Tibial artery (tissue), 4 donors: ENCODE results near the gene CACNG4.

Source experiments
- DNase-seq, 2 donors: peaks; one replicate each; pipeline ENCODE4 v3.0.0-alpha.2; 2019
- H3K27ac ChIP-seq, 2 donors: fragments of 200-600 bp; sonication (generic) in 1 of 2; 1 replicate in 1 of 2; 2 replicates in 1 of 2; pipeline ENCODE4 v1.5.1; 2018 to 2019; ENCODE audit warnings: mild to moderate bottlenecking in 1 of 2
- H3K27me3 ChIP-seq, 2 donors: fragments of 200-600 bp; sonication (generic) in 1 of 2; one replicate each; pipeline versions ENCODE4 v1.5.1 to v1.6.0; 2016 to 2019
- H3K36me3 ChIP-seq, 3 donors: fragments of 200-600 bp; sonication (generic) in 2 of 3; one replicate each; pipeline ENCODE4 v1.5.1; 2016 to 2019; ENCODE audit warnings: mild to moderate bottlenecking in 2 of 3
- H3K4me1 ChIP-seq, 4 donors: fragments of 200-600 bp; sonication (generic) in 2 of 4; 1 replicate in 3 of 4; 2 replicates in 1 of 4; pipeline ENCODE4 v1.5.1; 2016 to 2019
- H3K4me3 ChIP-seq, 2 donors: fragments of 200-600 bp; sonication (generic) in 1 of 2; 1 replicate in 1 of 2; 2 replicates in 1 of 2; pipeline ENCODE4 v1.5.1; 2018 to 2019; ENCODE audit warnings: mild to moderate bottlenecking in 2 of 2
- H3K9me3 ChIP-seq, 3 donors: fragments of 200-600 bp; sonication (generic) in 1 of 3; one replicate each; pipeline ENCODE4 v1.5.1; 2016 to 2019
- intact Hi-C: fragments of 100-400 bp; cut with DNase I; formaldehyde crosslinking; loops from one replicate; pipeline ENCODE4 v1.15.0; 2023; ENCODE audit warnings: low total_unique reads
- TF ChIP-seq, protein P1 (sequence below), 2 experiments: fragments of 200-600 bp in 1 of 2; fragments of 450-650 bp in 1 of 2; IDR thresholded peaks; one replicate each; pipeline ENCODE4 v1.5.1; 2017 to 2019; ENCODE audit warnings: antibody characterized with exemption in 2 of 2, mild to moderate bottlenecking in 1 of 2, moderate library complexity in 1 of 2

Gene CACNG4

DNA sequence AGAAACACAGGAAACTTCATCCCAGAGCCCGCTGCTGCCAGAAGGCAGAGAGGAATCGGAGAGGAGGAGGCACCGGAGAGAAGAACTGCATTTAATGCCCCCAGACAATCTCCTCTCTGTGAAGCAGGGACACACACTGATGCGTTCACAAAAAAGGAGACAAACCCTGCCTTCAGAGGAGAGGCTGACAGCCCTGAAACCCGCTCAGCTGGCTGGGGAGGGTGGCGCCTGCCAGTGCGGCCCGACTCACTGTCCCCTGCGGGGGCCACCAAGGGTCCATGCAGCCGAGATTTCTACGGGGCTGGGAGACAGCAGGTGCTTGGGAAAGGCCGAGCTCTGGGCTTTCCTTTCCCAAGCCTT lies 57.9 kb downstream of the CACNG4 start:
- Histone ChIP-seq H3K36me3 (no peaks in the 10 kb centered on the region), H3K4me3 (no peak overlapping the region), H3K9me3 (no peaks in the 10 kb centered on the region), H3K4me1 (no peaks in the 10 kb centered on the region), H3K27ac (no peak overlapping the region), H3K27me3 (no peaks in the 10 kb centered on the region)
- intact Hi-C loops = no loop called here
- DNase-seq = no peak
- TF ChIP-seq, protein P1, sequence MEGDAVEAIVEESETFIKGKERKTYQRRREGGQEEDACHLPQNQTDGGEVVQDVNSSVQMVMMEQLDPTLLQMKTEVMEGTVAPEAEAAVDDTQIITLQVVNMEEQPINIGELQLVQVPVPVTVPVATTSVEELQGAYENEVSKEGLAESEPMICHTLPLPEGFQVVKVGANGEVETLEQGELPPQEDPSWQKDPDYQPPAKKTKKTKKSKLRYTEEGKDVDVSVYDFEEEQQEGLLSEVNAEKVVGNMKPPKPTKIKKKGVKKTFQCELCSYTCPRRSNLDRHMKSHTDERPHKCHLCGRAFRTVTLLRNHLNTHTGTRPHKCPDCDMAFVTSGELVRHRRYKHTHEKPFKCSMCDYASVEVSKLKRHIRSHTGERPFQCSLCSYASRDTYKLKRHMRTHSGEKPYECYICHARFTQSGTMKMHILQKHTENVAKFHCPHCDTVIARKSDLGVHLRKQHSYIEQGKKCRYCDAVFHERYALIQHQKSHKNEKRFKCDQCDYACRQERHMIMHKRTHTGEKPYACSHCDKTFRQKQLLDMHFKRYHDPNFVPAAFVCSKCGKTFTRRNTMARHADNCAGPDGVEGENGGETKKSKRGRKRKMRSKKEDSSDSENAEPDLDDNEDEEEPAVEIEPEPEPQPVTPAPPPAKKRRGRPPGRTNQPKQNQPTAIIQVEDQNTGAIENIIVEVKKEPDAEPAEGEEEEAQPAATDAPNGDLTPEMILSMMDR (IDR thresholded peaks at IDR 0.05) = no peak

DNA sequence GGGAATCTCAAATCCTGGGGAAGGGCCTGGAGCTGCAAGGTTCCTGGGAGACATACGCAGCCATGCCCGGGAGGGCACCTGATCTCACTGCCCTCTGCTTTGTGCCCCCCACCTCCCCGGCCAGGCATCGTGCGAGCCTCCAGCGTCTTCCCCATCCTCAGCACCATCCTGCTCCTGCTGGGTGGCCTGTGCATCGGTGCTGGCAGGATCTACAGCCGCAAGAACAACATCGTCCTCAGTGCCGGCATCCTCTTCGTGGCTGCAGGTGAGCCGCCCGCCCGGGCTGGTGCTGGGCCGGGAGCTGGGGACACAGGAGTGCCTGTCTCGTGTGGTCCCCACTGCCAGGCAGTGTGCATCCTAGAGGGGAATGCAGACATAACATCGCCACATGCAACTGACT lies 60.2 kb downstream of the CACNG4 start:
- no peak overlapping the region for H3K4me3 ChIP-seq
- H3K4me1 ChIP-seq = no peaks in the 10 kb centered on the region
- no peaks in the 10 kb centered on the region for H3K36me3 ChIP-seq
- TF ChIP-seq, protein P1 (IDR thresholded peaks at IDR 0.05) = no peak
- H3K9me3 ChIP-seq = no peaks in the 10 kb centered on the region
- no peak for DNase-seq
- H3K27ac ChIP-seq = no peak overlapping the region
- no peaks in the 10 kb centered on the region for H3K27me3 ChIP-seq
- intact Hi-C loops = no loop called here

DNA sequence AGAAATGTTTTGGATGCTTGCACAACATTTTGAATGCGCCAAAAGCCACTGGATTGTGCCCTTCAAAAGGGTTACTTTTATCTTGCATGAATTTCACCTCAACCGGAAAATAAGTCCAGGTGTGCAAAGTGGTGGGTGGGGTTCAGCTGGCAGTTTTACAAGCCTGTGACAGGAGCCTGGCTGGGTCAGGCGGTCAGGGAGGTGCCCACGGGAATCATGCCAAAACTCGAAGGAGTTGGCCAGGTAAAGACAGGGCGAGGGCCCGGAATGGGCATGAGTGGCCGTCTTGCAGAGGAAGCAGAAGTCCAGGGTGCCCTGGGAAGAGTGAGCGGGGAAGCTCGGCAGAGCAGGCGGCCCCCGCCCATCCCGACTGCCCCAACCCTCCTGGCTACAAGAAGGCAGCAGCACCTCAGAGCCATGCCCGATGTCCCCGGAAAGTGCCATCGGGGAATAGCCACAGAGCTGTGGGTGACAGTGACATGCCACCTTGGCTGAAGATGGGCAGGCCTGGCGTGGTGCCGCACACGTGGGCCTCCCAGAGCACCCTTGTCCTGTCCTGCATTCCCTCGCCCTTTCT lies 60.8 kb downstream of the CACNG4 start:
- Histone ChIP-seq H3K4me1 (no peaks in the 10 kb centered on the region), H3K4me3 (no peak overlapping the region), H3K36me3 (no peaks in the 10 kb centered on the region), H3K27ac (no peak overlapping the region), H3K27me3 (no peaks in the 10 kb centered on the region), H3K9me3 (no peaks in the 10 kb centered on the region)
- no peak for DNase-seq
- TF ChIP-seq, protein P1 (IDR thresholded peaks at IDR 0.05) = no peak
- intact Hi-C loops = no loop called here

DNA sequence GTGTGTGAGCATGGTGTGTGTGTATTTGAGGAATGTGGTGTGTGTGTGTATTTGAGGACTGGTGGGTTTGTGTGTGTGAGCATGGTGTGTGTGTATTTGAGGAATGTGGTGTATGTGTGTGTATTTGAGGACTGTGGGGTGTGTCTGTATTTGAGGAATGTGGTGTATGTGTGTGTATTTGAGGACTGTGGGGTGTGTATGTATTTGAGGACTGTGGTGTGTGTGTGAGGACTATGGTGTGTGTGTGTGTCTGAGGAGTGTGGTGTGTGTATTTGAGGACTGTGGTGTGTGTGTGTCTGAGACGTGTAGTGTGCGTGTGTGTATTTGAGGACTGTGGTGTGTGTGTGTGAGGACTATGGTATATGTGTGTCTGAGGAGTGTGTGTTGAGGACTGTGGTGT lies 61.8 kb downstream of the CACNG4 start:
- Histone ChIP-seq H3K4me1 (no peaks in the 10 kb centered on the region), H3K4me3 (no peak overlapping the region), H3K9me3 (no peaks in the 10 kb centered on the region), H3K36me3 (no peaks in the 10 kb centered on the region), H3K27me3 (no peaks in the 10 kb centered on the region), H3K27ac (no peak overlapping the region)
- TF ChIP-seq, protein P1 (IDR thresholded peaks at IDR 0.05) = no peak
- DNase-seq = no peak
- intact Hi-C loops = no loop called here

DNA sequence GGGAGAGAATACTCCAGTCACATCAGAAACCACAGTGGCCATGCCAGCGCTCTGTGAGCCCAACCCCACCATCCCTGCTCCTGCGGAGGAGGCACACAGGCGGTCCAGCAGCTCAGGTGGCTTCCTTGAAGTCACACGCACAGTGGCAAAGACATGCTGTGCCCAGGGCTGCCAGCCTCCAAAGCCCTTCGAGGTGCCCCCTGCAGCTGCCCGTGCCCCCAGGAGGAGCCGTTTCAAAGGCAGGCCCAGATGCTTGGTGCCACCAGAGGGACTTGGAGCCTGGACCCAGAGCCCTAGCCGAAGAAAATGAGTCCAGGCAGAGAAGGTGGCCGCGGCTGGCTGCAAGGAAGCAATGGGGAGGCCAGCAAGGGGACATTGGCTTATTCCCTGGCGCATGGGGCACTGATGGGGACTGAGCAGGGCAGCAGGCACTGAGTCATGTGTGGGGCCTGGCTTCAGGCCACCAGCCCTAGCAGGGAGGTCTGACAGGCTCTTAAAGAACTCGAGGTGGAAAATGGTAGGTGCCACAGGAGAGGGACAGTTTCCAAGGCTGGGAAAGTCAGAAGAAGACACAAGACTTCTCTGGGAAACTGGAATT lies 62.6 kb downstream of the CACNG4 start:
- no peak overlapping the region for H3K4me3 ChIP-seq
- H3K36me3 ChIP-seq = no peaks in the 10 kb centered on the region
- intact Hi-C loops = no loop called here

More for the DNA sequence above, 62.6 kb downstream of the CACNG4 start:
- no peak overlapping the region for H3K27ac ChIP-seq
- H3K9me3 ChIP-seq = no peaks in the 10 kb centered on the region
- TF ChIP-seq, protein P1 (IDR thresholded peaks at IDR 0.05) = no peak
- H3K4me1 ChIP-seq = no peaks in the 10 kb centered on the region
- H3K27me3 ChIP-seq = no peaks in the 10 kb centered on the region
- no peak for DNase-seq
